Epithelial cell of esophagus (primary cell): ENCODE results near the gene CHST1.

Experiments used
- DNase-seq: peaks from one replicate; pipeline ENCODE4 v3.0.0; 2010; ENCODE audit warnings: low read depth
- H3K4me3 ChIP-seq: 2 replicates; pipeline ENCODE4 v1.5.1; 2011; ENCODE audit warnings: mild to moderate bottlenecking, low read length, control low read depth
- TF ChIP-seq, protein P1 (sequence below): IDR thresholded peaks from 2 replicates; pipeline ENCODE4 v1.5.1; 2011; ENCODE audit warnings: low read depth, mild to moderate bottlenecking, low read length, control low read depth, inconsistent platforms; ENCODE audit not compliant: insufficient read depth; ENCODE audit errors: missing control alignments

Gene CHST1

DNA sequence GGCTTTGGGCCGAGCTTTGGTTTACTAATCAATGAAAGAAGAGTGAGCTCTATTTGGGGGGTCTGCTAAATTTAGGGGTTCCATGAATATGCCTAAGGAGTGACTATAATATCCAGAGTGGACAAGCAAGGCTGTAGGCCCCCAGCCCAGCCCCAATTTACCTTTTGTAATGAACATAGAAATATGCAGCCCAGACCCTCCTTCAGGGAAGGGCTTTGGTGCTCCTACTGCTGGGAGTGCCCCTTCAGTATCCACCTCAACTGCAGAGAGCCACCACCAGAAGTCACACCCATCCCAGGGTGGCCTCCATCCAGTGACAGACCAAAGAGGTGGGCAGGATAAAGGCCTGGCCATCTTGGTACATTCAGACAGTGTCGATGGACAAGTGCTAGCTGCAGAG lies 43.1 kb downstream of the CHST1 start:
- DNase-seq: no peak
- TF ChIP-seq, protein P1, sequence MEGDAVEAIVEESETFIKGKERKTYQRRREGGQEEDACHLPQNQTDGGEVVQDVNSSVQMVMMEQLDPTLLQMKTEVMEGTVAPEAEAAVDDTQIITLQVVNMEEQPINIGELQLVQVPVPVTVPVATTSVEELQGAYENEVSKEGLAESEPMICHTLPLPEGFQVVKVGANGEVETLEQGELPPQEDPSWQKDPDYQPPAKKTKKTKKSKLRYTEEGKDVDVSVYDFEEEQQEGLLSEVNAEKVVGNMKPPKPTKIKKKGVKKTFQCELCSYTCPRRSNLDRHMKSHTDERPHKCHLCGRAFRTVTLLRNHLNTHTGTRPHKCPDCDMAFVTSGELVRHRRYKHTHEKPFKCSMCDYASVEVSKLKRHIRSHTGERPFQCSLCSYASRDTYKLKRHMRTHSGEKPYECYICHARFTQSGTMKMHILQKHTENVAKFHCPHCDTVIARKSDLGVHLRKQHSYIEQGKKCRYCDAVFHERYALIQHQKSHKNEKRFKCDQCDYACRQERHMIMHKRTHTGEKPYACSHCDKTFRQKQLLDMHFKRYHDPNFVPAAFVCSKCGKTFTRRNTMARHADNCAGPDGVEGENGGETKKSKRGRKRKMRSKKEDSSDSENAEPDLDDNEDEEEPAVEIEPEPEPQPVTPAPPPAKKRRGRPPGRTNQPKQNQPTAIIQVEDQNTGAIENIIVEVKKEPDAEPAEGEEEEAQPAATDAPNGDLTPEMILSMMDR: no peak
- H3K4me3 ChIP-seq: no peak overlapping the region

DNA sequence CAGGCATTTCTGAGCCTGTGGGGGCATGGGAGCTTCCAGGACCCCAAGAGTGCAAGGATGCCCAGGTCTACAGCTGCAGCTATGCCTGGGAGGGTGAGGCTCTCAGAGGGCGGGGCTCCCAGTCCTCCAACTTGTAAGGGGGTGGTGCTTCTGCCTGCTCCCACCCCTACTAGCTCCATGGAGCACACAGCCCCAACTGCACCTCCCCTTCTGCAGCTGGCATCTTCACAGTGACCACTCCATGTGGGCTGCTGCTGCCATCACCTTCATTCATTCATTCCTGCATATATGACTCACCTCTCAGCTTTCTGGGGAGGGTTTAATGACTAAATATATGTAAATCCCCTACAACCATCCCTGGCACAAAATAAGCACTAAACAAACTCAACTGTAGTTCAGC lies 43.8 kb downstream of the CHST1 start:
- no peak overlapping the region for H3K4me3 ChIP-seq
- TF ChIP-seq, protein P1: no peak
- DNase-seq: no peak

DNA sequence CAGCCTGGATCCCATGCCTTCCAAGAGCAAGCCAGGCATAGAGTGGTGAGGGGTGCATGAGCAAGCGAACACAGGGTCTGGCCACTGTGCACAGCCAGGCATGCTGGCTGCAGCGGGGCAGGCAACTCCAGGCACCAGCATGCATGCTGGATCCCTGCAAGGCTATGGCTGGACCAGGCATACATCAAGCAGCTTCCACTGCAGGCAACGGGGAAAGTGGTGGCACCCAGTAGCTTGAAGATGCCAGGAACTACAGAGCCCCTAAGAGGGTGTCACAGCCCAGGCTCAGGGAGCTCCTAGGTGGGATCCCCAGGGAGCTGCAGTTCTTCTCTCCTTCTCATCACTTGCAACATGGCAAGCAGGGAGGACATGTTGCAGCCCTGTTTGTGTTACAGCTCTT lies 45.2 kb downstream of the CHST1 start:
- TF ChIP-seq, protein P1: no peak
- no peak for DNase-seq
- H3K4me3 ChIP-seq: no peak overlapping the region

DNA sequence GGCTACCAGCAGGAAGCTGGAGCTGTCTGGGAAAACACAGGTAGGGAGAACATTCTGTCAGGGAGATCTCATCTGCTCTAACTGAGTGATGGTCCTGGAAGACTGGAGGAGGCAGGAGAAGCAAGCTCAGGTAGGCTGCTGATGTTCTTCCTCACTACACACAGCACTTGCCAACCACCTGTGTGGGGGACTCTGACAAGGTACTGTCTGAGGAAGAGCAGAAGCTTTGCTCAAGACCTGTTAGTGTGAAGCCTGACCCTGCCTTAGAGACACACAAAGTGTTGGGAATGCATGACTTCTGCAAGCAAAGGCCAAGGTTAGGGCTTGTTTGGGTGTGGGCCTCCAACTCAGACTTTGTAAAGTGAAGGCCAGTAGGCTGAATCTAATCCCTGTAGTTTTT lies 46.5 kb downstream of the CHST1 start:
- no peak for DNase-seq
- TF ChIP-seq, protein P1: no peak
- H3K4me3 ChIP-seq: no peak overlapping the region

DNA sequence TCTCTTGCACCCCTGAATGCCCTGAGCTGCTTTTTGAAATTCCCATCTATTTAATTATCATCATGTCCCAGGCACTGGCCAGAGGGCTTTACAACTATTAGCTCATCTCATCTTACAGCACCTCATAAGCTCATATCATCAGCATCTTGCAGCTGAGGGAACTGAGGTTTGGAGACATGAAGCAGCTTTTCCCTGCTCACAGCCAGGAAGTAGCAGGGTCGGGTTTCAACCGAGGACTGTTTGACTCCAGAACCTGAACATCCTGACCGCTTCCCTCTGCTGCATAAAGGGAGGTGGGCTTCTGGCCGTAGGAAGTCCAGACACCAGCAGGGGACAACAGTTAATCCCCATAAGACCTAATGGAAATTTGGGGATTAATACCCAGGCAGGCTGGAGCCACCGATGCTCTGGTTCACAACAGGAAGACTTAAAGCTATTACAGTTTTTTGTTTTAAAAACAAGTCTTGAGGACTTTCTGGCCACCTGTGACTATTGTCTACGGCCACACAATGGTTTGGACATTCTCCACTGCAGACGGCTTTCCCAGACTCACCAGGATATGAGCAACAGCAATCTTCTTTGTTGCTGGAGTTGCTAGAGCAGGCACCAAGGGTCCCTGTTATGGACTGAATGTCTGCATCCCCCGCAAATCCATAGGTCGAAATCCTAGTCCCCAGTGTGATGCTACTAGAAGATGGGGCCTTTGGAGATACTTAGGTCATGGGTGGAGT lies 47.4 kb downstream of the CHST1 start:
- DNase-seq: no peak
- H3K4me3 ChIP-seq: no peak overlapping the region
- TF ChIP-seq, protein P1: no peak

DNA sequence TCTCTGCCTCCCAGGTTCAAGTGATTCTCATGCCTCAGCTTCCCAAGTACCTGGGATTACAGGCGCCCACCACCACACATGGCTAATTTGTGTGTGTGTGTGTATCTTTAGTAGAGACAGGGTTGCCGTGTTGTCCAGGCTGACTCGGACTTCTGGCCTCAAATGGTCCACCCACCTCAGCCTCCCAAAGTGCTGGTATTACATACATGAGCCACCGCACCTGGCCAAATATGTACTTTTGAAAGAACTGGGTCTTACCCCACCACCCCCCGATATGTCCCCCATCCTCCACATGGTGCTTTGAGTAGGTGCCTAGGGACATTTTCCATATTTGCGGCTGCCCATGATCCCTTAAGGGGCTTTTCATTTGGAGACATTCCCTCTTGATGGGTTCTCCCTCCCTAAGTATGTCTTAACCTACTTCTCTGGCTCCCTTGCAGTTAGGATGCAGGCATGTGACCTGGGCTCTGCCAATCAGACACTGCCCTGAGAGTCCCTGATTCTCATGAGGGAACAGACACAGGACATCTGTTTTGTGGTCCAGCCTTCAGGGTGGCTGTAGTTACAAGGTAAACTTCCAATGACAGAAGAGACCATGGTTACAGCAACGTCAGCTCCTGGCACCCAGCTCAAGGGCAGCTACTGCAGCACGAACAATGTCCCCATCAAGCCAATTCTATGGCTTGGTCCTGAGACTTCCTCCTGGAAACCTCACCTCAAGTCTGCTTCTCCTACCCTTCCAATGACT lies 48.4 kb downstream of the CHST1 start:
- no peak overlapping the region for H3K4me3 ChIP-seq
- no peak for DNase-seq
- TF ChIP-seq, protein P1: no peak
